H1 (cell line): ENCODE data around the gene RHEX. TPM values are rescaled to one million over a fixed set of nuclear protein-coding genes. Genes with fewer than 3 reads are reported as not detected.
A peak's percentile ranks its signal among the peaks of the same experiment; 100 is the strongest.

Source experiments
- CTCF ChIA-PET: fragments of 300-600 bp; sonication (Branson Sonifier 250); formaldehyde crosslinking; loops from one replicate; lab custom pipeline; 2021; ENCODE audit not compliant: partially characterized antibody; lab: Charles Lee
- POLR2A ChIA-PET: fragments of 300-600 bp; sonication (Branson Sonifier 250); formaldehyde crosslinking; loops from one replicate; lab custom pipeline; 2021; ENCODE audit warnings: inconsistent platforms; ENCODE audit not compliant: partially characterized antibody; lab: Charles Lee
- DNase-seq, 2 experiments: peaks; one replicate each; pipeline versions ENCODE4 v3.0.0 to v3.0.0-alpha.2; 2010 to 2022; ENCODE audit warnings: low spot score in 2 of 2, low read depth in 1 of 2, mixed read lengths in 1 of 2
- FAIRE-seq: peaks from 2 replicates; lab custom pipeline; 2011; peaks lifted over from hg19 to GRCh38; lab: Jason Lieb, UNC
- H2AFZ ChIP-seq: 2 replicates; pipeline ENCODE4 v1.8.1; 2012; ENCODE audit warnings: low read length, inconsistent platforms
- H2AK5ac ChIP-seq: 2 replicates; pipeline ENCODE4 v1.6.1; 2013; ENCODE audit warnings: low read depth, low read length
- H2BK120ac ChIP-seq: replicated peaks from 2 replicates; pipeline ENCODE3; 2013; ENCODE audit warnings: low read depth, low read length, inconsistent platforms
- H2BK12ac ChIP-seq: 2 replicates; pipeline ENCODE4 v1.6.1; 2013; ENCODE audit warnings: low read depth, low read length
- H2BK15ac ChIP-seq: 2 replicates; pipeline ENCODE4 v1.6.1; 2013; ENCODE audit warnings: low read length
- H2BK20ac ChIP-seq: 2 replicates; pipeline ENCODE4 v1.6.1; 2013; ENCODE audit warnings: low read length
- H2BK5ac ChIP-seq: 2 replicates; pipeline ENCODE4 v1.6.1; 2013; ENCODE audit warnings: low read depth, low read length
- H3K14ac ChIP-seq: 2 replicates; pipeline ENCODE4 v1.6.1; 2013; ENCODE audit warnings: inconsistent platforms; ENCODE audit not compliant: insufficient read length
- H3K18ac ChIP-seq: 2 replicates; pipeline ENCODE4 v1.6.1; 2013; ENCODE audit warnings: low read length; ENCODE audit errors: extremely low read depth
- H3K23ac ChIP-seq: 2 replicates; pipeline ENCODE4 v1.6.1; 2013; ENCODE audit warnings: inconsistent platforms; ENCODE audit not compliant: insufficient read length
- H3K23me2 ChIP-seq: 2 replicates; pipeline ENCODE4 v1.6.1; 2013; ENCODE audit warnings: low read depth, low read length
- H3K27ac ChIP-seq: 2 replicates; pipeline ENCODE4 v1.6.1; 2011; ENCODE audit warnings: low read depth, low read length, inconsistent platforms
- H3K27me3 ChIP-seq, 4 experiments: replicated peaks in 1 of 4; 1 replicate in 1 of 4; 2 replicates in 3 of 4; pipeline versions ENCODE4 v1.6.1 to v1.8.1; 2011 to 2013; ENCODE audit warnings: low read length in 3 of 4, mild to moderate bottlenecking in 3 of 4, inconsistent platforms in 2 of 4, mixed read lengths in 2 of 4, moderate library complexity in 1 of 4; ENCODE audit not compliant: control insufficient read depth in 3 of 4, insufficient read depth in 3 of 4; ENCODE audit errors: extremely low read depth in 1 of 4
- H3K36me3 ChIP-seq, 4 experiments: 2 replicates each; pipeline versions ENCODE4 v1.6.1 to v1.8.1; 2011 to 2013; ENCODE audit warnings: mild to moderate bottlenecking in 4 of 4, low read length in 3 of 4, moderate library complexity in 2 of 4, control low read depth in 1 of 4, inconsistent platforms in 1 of 4; ENCODE audit not compliant: insufficient read depth in 4 of 4, control insufficient read depth in 2 of 4
- H3K4ac ChIP-seq: replicated peaks from 2 replicates; pipeline ENCODE3; 2013; ENCODE audit warnings: low read length, low read depth, mixed read lengths, inconsistent platforms; ENCODE audit not compliant: insufficient read length
- H3K4me1 ChIP-seq, 4 experiments: replicated peaks in 1 of 4; 1 replicate in 1 of 4; 2 replicates in 3 of 4; pipeline versions ENCODE4 v1.6.1 to v1.8.1; 2011 to 2013; ENCODE audit warnings: low read length in 3 of 4, inconsistent platforms in 2 of 4, mixed read lengths in 1 of 4; ENCODE audit not compliant: insufficient read depth in 4 of 4, control insufficient read depth in 3 of 4
- H3K4me2 ChIP-seq, 2 experiments: 2 replicates each; pipeline versions ENCODE4 v1.6.1 to v1.8.1; 2011 to 2013; ENCODE audit warnings: low read depth in 2 of 2, low read length in 2 of 2, control low read depth in 1 of 2, inconsistent platforms in 1 of 2, mild to moderate bottlenecking in 1 of 2; ENCODE audit not compliant: insufficient read depth in 1 of 2
- H3K4me3 ChIP-seq, 4 experiments: fragments of 200-600, 300-600 bp in 1 of 4; sonication (generic), shearing (Covaris generic), sonication (Bioruptor Twin) in 1 of 4; 2 replicates each; pipeline versions ENCODE4 v1.5.1 to v1.8.1; 2011 to 2016; ENCODE audit warnings: low read length in 4 of 4, low read depth in 3 of 4, control low read depth in 2 of 4, inconsistent platforms in 2 of 4, mild to moderate bottlenecking in 2 of 4, mixed read lengths in 1 of 4, moderate library complexity in 1 of 4; ENCODE audit not compliant: insufficient read depth in 2 of 4; ENCODE audit errors: extremely low read depth in 1 of 4
- H3K56ac ChIP-seq: replicated peaks from 2 replicates; pipeline ENCODE3; 2013; ENCODE audit warnings: low read depth, mild to moderate bottlenecking, mixed read lengths, low read length, inconsistent platforms; ENCODE audit not compliant: insufficient read length
- H3K79me1 ChIP-seq: 2 replicates; pipeline ENCODE4 v1.6.1; 2013; ENCODE audit warnings: low read depth, low read length, control low read depth
- H3K79me2 ChIP-seq, 2 experiments: 2 replicates each; pipeline versions ENCODE4 v1.6.1 to v1.8.1; 2012 to 2013; ENCODE audit warnings: low read length in 2 of 2, mild to moderate bottlenecking in 2 of 2, inconsistent platforms in 1 of 2; ENCODE audit not compliant: insufficient read depth in 2 of 2, control insufficient read depth in 1 of 2
- H3K9ac ChIP-seq, 4 experiments: replicated peaks in 1 of 4; 1 replicate in 1 of 4; 2 replicates in 3 of 4; pipeline versions ENCODE4 v1.6.1 to v1.8.1; 2011 to 2013; ENCODE audit warnings: low read depth in 3 of 4, low read length in 3 of 4, control low read depth in 2 of 4, mild to moderate bottlenecking in 2 of 4, moderate library complexity in 2 of 4, inconsistent platforms in 1 of 4; ENCODE audit errors: extremely low read depth in 1 of 4
- H3K9me3 ChIP-seq, 2 experiments: 2 replicates each; pipeline versions ENCODE4 v1.6.1 to v1.8.1; 2012 to 2013; ENCODE audit warnings: mild to moderate bottlenecking in 2 of 2, moderate library complexity in 2 of 2, control low read depth in 1 of 2, inconsistent platforms in 1 of 2, low read depth in 1 of 2, low read length in 1 of 2, mixed read lengths in 1 of 2; ENCODE audit not compliant: insufficient read depth in 2 of 2
- H4K20me1 ChIP-seq, 2 experiments: replicated peaks in 1 of 2; 2 replicates each; pipeline versions ENCODE3 to v1.8.1; 2011 to 2013; ENCODE audit warnings: inconsistent platforms in 2 of 2, low read length in 2 of 2, mild to moderate bottlenecking in 1 of 2; ENCODE audit not compliant: insufficient read depth in 2 of 2, control insufficient read depth in 1 of 2
- H4K5ac ChIP-seq: 2 replicates; pipeline ENCODE4 v1.6.1; 2013; ENCODE audit warnings: low read length, low read depth, mixed read lengths, inconsistent platforms; ENCODE audit not compliant: insufficient read length
- H4K8ac ChIP-seq: 2 replicates; pipeline ENCODE4 v1.8.0; 2013; ENCODE audit warnings: mild to moderate bottlenecking, moderate library complexity, low read length, inconsistent platforms; ENCODE audit not compliant: insufficient read depth; ENCODE audit errors: extremely low read depth
- H4K91ac ChIP-seq: replicated peaks from 2 replicates; pipeline ENCODE3; 2013; ENCODE audit warnings: low read length, mixed read lengths, inconsistent platforms; ENCODE audit not compliant: insufficient read length
- FOSL1 ChIP-seq: IDR thresholded peaks from 2 replicates; pipeline ENCODE4 v1.6.1; 2011; ENCODE audit warnings: mild to moderate bottlenecking, low read depth, low read length, moderate library complexity; ENCODE audit not compliant: insufficient read depth
- GTF2F1 ChIP-seq: IDR thresholded peaks from 2 replicates; pipeline ENCODE4 v1.6.1; 2012; ENCODE audit warnings: low read depth, low read length, improper control_type of control experiment, borderline replicate concordance
- KDM1A ChIP-seq: fragments of 200-600, 300-600 bp; sonication (generic); IDR thresholded peaks from 2 replicates; pipeline ENCODE4 v1.7.1; 2016; ENCODE audit warnings: mild to moderate bottlenecking, low read length, borderline replicate concordance
- KDM4A ChIP-seq: IDR thresholded peaks from one replicate; pipeline ENCODE4 v1.7.1; 2012; ENCODE audit warnings: low read depth, mild to moderate bottlenecking, moderate library complexity, low read length, inconsistent platforms; ENCODE audit not compliant: severe bottlenecking
- RFX5 ChIP-seq: IDR thresholded peaks from 2 replicates; pipeline ENCODE4 v1.6.1; 2011; ENCODE audit warnings: low read depth, low read length, improper control_type of control experiment, borderline replicate concordance
- SIN3A ChIP-seq, 2 experiments: IDR thresholded peaks in 1 of 2; conservative IDR thresholded peaks in 1 of 2; 2 replicates each; pipeline ENCODE4 v1.6.1; 2011 to 2012; ENCODE audit warnings: low read length in 2 of 2, improper control_type of control experiment in 1 of 2, low read depth in 1 of 2, mild to moderate bottlenecking in 1 of 2
- SIRT6 ChIP-seq: IDR thresholded peaks from one replicate; pipeline ENCODE4 v1.7.1; 2012; ENCODE audit warnings: low read length, inconsistent platforms
- SIX5 ChIP-seq: IDR thresholded peaks from 2 replicates; pipeline ENCODE4 v1.6.1; 2011; ENCODE audit warnings: mild to moderate bottlenecking, low read depth, low read length
- YY1 ChIP-seq: IDR thresholded peaks from 2 replicates; pipeline ENCODE4 v1.6.1; 2011; ENCODE audit warnings: low read depth, mild to moderate bottlenecking, low read length
- WGBS, 2 experiments: shearing (Covaris generic) in 1 of 2; methylation state at CpG; one replicate each; pipeline versions ENCODE4 v1.1.6 to v1.1.7; 2013 to 2015; ENCODE audit warnings: low lambda C conversion rate in 2 of 2, mixed read lengths in 2 of 2, inconsistent platforms in 1 of 2, low coverage in 1 of 2, missing lambda C conversion rate in 1 of 2; ENCODE audit not compliant: insufficient replicate concordance in 2 of 2, insufficient coverage in 1 of 2, insufficient read length in 1 of 2; ENCODE audit errors: extremely low coverage in 1 of 2, missing lambda C conversion rate in 1 of 2; 5-methylcytosine and 5-hydroxymethylcytosine counted together
- polyA plus RNA-seq, 7 experiments: library from polyadenylated mRNA; depleted of rRNA in 3 of 7; stranded (reverse) in 5 of 7; unstranded in 2 of 7; fragments of >200 nt in 5 of 7; fragments of 200-250 nt in 2 of 7; gene quantifications; 1 replicate in 5 of 7; 2 replicates in 1 of 7; 4 replicates in 1 of 7; pipeline versions ENCODE4 v1.2.1 to v1.2.3, GENCODE V29; 2011 to 2013; ENCODE audit warnings: missing spikeins in 2 of 7, mixed read lengths in 2 of 7
- total RNA-seq: library from RNA; stranded (reverse); fragmentation: NEBNext Ultra II Directional; extraction: Animal tissue kit (Norgen Biotek cat#: 25700); gene quantifications from 2 replicates; pipeline ENCODE4 v1.2.1, GENCODE V29; 2021
- TF ChIP-seq, protein P1 (sequence below): IDR thresholded peaks from 2 replicates; pipeline ENCODE4 v1.6.1; 2011; ENCODE audit warnings: low read length, improper control_type of control experiment
- TF ChIP-seq, protein P2 (sequence below): IDR thresholded peaks from 2 replicates; pipeline ENCODE4 v1.6.1; 2012; ENCODE audit warnings: low read length, inconsistent platforms

Gene RHEX
- total and polyA plus RNA-seq, 2 of the 8 experiments (the other 6 are each of a cell fraction or from before 2014, with no cell fraction given), result not detected

DNA sequence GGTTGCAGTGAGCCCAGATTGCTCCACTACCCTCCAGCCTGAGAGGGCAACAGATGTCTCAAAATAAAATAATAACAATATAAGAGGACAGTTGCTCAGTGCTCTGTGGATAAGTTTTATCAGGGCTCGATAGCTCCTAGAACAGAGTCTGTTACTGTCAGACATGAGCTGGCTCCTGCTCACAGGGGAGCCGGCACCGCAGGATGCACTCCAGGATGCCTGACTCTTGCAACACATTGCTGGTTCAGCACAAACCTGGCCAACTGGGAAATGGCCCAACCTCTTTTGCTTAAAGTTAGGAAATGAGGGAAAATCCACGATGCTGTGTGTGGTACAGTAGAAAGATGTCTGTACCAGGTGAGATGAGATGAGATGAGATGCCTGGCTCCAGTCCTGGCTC lies 23.5 kb upstream of the RHEX start:
- H2BK20ac ChIP-seq, result no peak overlapping the region
- no peak overlapping the region for H3K27ac ChIP-seq
- H2BK120ac ChIP-seq, result no peak overlapping the region
- H4K5ac ChIP-seq, result no peak overlapping the region
- no peak overlapping the region for H3K18ac ChIP-seq
- no peak for FAIRE-seq
- no peak overlapping the region; the same call in 1 of the 2 replicates for H4K8ac ChIP-seq
- H3K79me1 ChIP-seq, result no peaks in the 10 kb centered on the region
- POLR2A ChIA-PET, result interaction anchor here (0.9 to 1.3 kb wide), 2 partner anchors 75 to 280 kb away, joined by 3 read pairs; no protein-coding TSS in a partner anchor
- H3K9ac ChIP-seq, result no peak overlapping the region
- no peaks in the 10 kb centered on the region for H4K20me1 ChIP-seq
- H4K91ac ChIP-seq, result no peak overlapping the region
- H2BK12ac ChIP-seq, result no peak overlapping the region
- H2AFZ ChIP-seq, result no peak overlapping the region
- peak in 1 of 2 experiments; percentile 20 for DNase-seq
- H3K4me3 ChIP-seq, result no peak overlapping the region
- 95% methylated on average over 4 of the region's 4 CpGs; no CpG with 5 or more reads in 1 of the 2 experiments for WGBS, 2 experiments
- no peak overlapping the region for H3K14ac ChIP-seq
- CTCF ChIA-PET, result interaction anchor here (0.6 to 7.7 kb wide), 16 partner anchors 8 to 670 kb away, joined by 3 to 166 read pairs (median 8); no protein-coding TSS in a partner anchor
- no peaks in the 10 kb centered on the region for H3K79me2 ChIP-seq
- H3K23ac ChIP-seq, result no peak overlapping the region
- H2AK5ac ChIP-seq, result no peak overlapping the region
- no peaks in the 10 kb centered on the region for H3K27me3 ChIP-seq
- H3K4ac ChIP-seq, result no peak overlapping the region
- no peak overlapping the region for H2BK5ac ChIP-seq
- peaks cover 0 to 3% (median 0%) of the 10 kb centered on the region in 4 experiments; a peak in 2 of 7 replicates for H3K4me1 ChIP-seq
- H2BK15ac ChIP-seq, result no peak overlapping the region
- no peaks in the 10 kb centered on the region for H3K23me2 ChIP-seq
- no peak overlapping the region for H3K4me2 ChIP-seq
- H3K36me3 ChIP-seq, result no peaks in the 10 kb centered on the region
- H3K9me3 ChIP-seq, result no peaks in the 10 kb centered on the region
- no peak overlapping the region for H3K56ac ChIP-seq
- TF ChIP-seq, protein P1, sequence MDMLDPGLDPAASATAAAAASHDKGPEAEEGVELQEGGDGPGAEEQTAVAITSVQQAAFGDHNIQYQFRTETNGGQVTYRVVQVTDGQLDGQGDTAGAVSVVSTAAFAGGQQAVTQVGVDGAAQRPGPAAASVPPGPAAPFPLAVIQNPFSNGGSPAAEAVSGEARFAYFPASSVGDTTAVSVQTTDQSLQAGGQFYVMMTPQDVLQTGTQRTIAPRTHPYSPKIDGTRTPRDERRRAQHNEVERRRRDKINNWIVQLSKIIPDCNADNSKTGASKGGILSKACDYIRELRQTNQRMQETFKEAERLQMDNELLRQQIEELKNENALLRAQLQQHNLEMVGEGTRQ, result no peak
- no peak for TF ChIP-seq SIX5
- no peak for TF ChIP-seq YY1
- no peak for TF ChIP-seq RFX5
- no peak for TF ChIP-seq KDM1A
- TF ChIP-seq FOSL1, result no peak
- no peak for TF ChIP-seq SIN3A (conservative IDR thresholded peaks at IDR 0.05 in 1 of 2, IDR thresholded peaks at IDR 0.05 in 1 of 2; ENCODE audit: low read depth in 1 of 2, low read length in 2 of 2)
- no peak for TF ChIP-seq GTF2F1
- no peak for TF ChIP-seq SIRT6
- TF ChIP-seq, protein P2, sequence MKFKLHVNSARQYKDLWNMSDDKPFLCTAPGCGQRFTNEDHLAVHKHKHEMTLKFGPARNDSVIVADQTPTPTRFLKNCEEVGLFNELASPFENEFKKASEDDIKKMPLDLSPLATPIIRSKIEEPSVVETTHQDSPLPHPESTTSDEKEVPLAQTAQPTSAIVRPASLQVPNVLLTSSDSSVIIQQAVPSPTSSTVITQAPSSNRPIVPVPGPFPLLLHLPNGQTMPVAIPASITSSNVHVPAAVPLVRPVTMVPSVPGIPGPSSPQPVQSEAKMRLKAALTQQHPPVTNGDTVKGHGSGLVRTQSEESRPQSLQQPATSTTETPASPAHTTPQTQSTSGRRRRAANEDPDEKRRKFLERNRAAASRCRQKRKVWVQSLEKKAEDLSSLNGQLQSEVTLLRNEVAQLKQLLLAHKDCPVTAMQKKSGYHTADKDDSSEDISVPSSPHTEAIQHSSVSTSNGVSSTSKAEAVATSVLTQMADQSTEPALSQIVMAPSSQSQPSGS, result no peak
- TF ChIP-seq KDM4A, result no peak
